Kidney capillary endothelial cell (primary cell): ENCODE data around the gene SPP1.
A peak's percentile ranks its signal among the peaks of the same experiment; 100 is the strongest.
"Not testable (repeated sequence)": the region's sequence is repeated elsewhere in the genome, so short reads cannot be mapped to it uniquely, and the experiment has no call there.

Experiments
- DNase-seq: peaks from one replicate; pipeline ENCODE4 v3.0.0-alpha.2; 2018; ENCODE audit warnings: low spot score

Gene SPP1

GRCh38 chr4:87975466-87975865 lies at the start of gene SPP1:
SPP1 (plus strand) TSS chr4:87975714; CDS start chr4:87976896, 1,182 bp downstream.
- no peak for DNase-seq

- no peak for DNase-seq
Measured at GRCh38 chr4:87926554-87927098, 48.9 kb upstream of the SPP1 start.

GRCh38 chr4:87930629-87931028 lies 44.9 kb upstream of the SPP1 start:
- no peak for DNase-seq

GRCh38 chr4:87931932-87932331 lies 43.6 kb upstream of the SPP1 start:
- DNase-seq = no peak

- no peak for DNase-seq
Measured at GRCh38 chr4:87932718-87933141, 42.8 kb upstream of the SPP1 start.

GRCh38 chr4:87933337-87933736 lies 42.2 kb upstream of the SPP1 start:
- no peak for DNase-seq

- DNase-seq = no peak
Measured at GRCh38 chr4:87934157-87934704, 41.3 kb upstream of the SPP1 start.

GRCh38 chr4:87934973-87935372 lies 40.5 kb upstream of the SPP1 start:
- no peak for DNase-seq

GRCh38 chr4:87935954-87936353 lies 39.6 kb upstream of the SPP1 start:
- DNase-seq = not testable (repeated sequence)

GRCh38 chr4:87937523-87937922 lies 38.0 kb upstream of the SPP1 start:
- DNase-seq = no peak

GRCh38 chr4:87938746-87939145 lies 36.8 kb upstream of the SPP1 start:
- no peak for DNase-seq

- DNase-seq = no peak
Measured at GRCh38 chr4:87939978-87940690, 35.4 kb upstream of the SPP1 start.

- not testable (repeated sequence) for DNase-seq
Measured at GRCh38 chr4:87940809-87941208, 34.7 kb upstream of the SPP1 start.

GRCh38 chr4:87941537-87942392 lies 33.7 kb upstream of the SPP1 start:
- no peak for DNase-seq

- DNase-seq = no peak
Measured at GRCh38 chr4:87943660-87944149, 31.8 kb upstream of the SPP1 start.

GRCh38 chr4:87944967-87945366 lies 30.5 kb upstream of the SPP1 start:
- no peak for DNase-seq

GRCh38 chr4:87946766-87947165 lies 28.7 kb upstream of the SPP1 start:
- no peak for DNase-seq

- no peak for DNase-seq
Measured at GRCh38 chr4:87947381-87948160, 27.9 kb upstream of the SPP1 start.

- DNase-seq = peak; percentile 26
Measured at GRCh38 chr4:87949961-87950360, 25.6 kb upstream of the SPP1 start.

- no peak for DNase-seq
Measured at GRCh38 chr4:87950493-87950892, 25.0 kb upstream of the SPP1 start.

- no peak for DNase-seq
Measured at GRCh38 chr4:87950936-87951511, 24.5 kb upstream of the SPP1 start.
